ENCODE data around the gene GPT2.

Gene GPT2

GRCh38 chr16:46882304-46882939, 1.7 kb upstream of the GPT2 start:
- no peak for TF ChIP-seq JUND (IDR thresholded peaks at IDR 0.05; ENCODE audit: low read depth)
- in situ Hi-C loops (cut with HindIII; ENCODE audit: low pct_unique_long_range_greater_than_20kb, low sequenced_read_pairs) = no loop called here
- DNase-seq (ENCODE audit: low read depth in 1 of 2, low spot score in 1 of 2) = no peak

GRCh38 chr16:46882940-46883307, 1.2 kb upstream of the GPT2 start:
- TF ChIP-seq JUND (IDR thresholded peaks at IDR 0.05; ENCODE audit: low read depth) = no peak
- no peak for DNase-seq (ENCODE audit: low read depth in 1 of 2, low spot score in 1 of 2)
- in situ Hi-C loops (cut with HindIII; ENCODE audit: low pct_unique_long_range_greater_than_20kb, low sequenced_read_pairs) = no loop called here

- DNase-seq (ENCODE audit: low read depth in 1 of 2, low spot score in 1 of 2) = peak in 1 of 2 experiments; percentile 18
- no peak for TF ChIP-seq JUND (IDR thresholded peaks at IDR 0.05; ENCODE audit: low read depth)
- in situ Hi-C loops (cut with HindIII; ENCODE audit: low pct_unique_long_range_greater_than_20kb, low sequenced_read_pairs) = no loop called here
These were observed 841 bp upstream of the GPT2 start for GRCh38 chr16:46883353-46883689.

GRCh38 chr16:46884513-46885293, 541 bp downstream of the GPT2 start:
- in situ Hi-C loops (cut with HindIII; ENCODE audit: low pct_unique_long_range_greater_than_20kb, low sequenced_read_pairs) = no loop called here
- TF ChIP-seq JUND (IDR thresholded peaks at IDR 0.05; ENCODE audit: low read depth) = no peak
- no peak for DNase-seq (ENCODE audit: low read depth in 1 of 2, low spot score in 1 of 2)

- in situ Hi-C loops (cut with HindIII; ENCODE audit: low pct_unique_long_range_greater_than_20kb, low sequenced_read_pairs) = no loop called here
- DNase-seq (ENCODE audit: low read depth in 1 of 2, low spot score in 1 of 2) = no peak
- TF ChIP-seq JUND (IDR thresholded peaks at IDR 0.05; ENCODE audit: low read depth) = no peak
These were observed 2.0 kb downstream of the GPT2 start for GRCh38 chr16:46885960-46886763.

GRCh38 chr16:46886764-46887523, 2.8 kb downstream of the GPT2 start:
- in situ Hi-C loops (cut with HindIII; ENCODE audit: low pct_unique_long_range_greater_than_20kb, low sequenced_read_pairs) = no loop called here
- TF ChIP-seq JUND (IDR thresholded peaks at IDR 0.05; ENCODE audit: low read depth) = no peak
- no peak for DNase-seq (ENCODE audit: low read depth in 1 of 2, low spot score in 1 of 2)

GRCh38 chr16:46887524-46887854, 3.3 kb downstream of the GPT2 start:
- DNase-seq (ENCODE audit: low read depth in 1 of 2, low spot score in 1 of 2) = no peak
- in situ Hi-C loops (cut with HindIII; ENCODE audit: low pct_unique_long_range_greater_than_20kb, low sequenced_read_pairs) = no loop called here
- TF ChIP-seq JUND (IDR thresholded peaks at IDR 0.05; ENCODE audit: low read depth) = no peak

GRCh38 chr16:46889245-46889941, 5.2 kb downstream of the GPT2 start:
- in situ Hi-C loops (cut with HindIII; ENCODE audit: low pct_unique_long_range_greater_than_20kb, low sequenced_read_pairs) = no loop called here
- no peak for DNase-seq (ENCODE audit: low read depth in 1 of 2, low spot score in 1 of 2)
- TF ChIP-seq JUND (IDR thresholded peaks at IDR 0.05; ENCODE audit: low read depth) = no peak

GRCh38 chr16:46889942-46890300, 5.8 kb downstream of the GPT2 start:
- no peak for DNase-seq (ENCODE audit: low read depth in 1 of 2, low spot score in 1 of 2)
- in situ Hi-C loops (cut with HindIII; ENCODE audit: low pct_unique_long_range_greater_than_20kb, low sequenced_read_pairs) = no loop called here

GRCh38 chr16:46891910-46892309, 7.7 kb downstream of the GPT2 start:
- in situ Hi-C loops (cut with HindIII; ENCODE audit: low pct_unique_long_range_greater_than_20kb, low sequenced_read_pairs) = no loop called here
- no peak for TF ChIP-seq JUND (IDR thresholded peaks at IDR 0.05; ENCODE audit: low read depth)
- no peak for DNase-seq (ENCODE audit: low read depth in 1 of 2, low spot score in 1 of 2)

More at GRCh38 chr16:46889942-46890300, 5.8 kb downstream of the GPT2 start:
- no peak for TF ChIP-seq JUND (IDR thresholded peaks at IDR 0.05; ENCODE audit: low read depth)

- no peak for TF ChIP-seq JUND (IDR thresholded peaks at IDR 0.05; ENCODE audit: low read depth)
- in situ Hi-C loops (cut with HindIII; ENCODE audit: low pct_unique_long_range_greater_than_20kb, low sequenced_read_pairs) = no loop called here
- no peak for DNase-seq (ENCODE audit: low read depth in 1 of 2, low spot score in 1 of 2)
These were observed 10.0 kb downstream of the GPT2 start for GRCh38 chr16:46894036-46894672.
